Endothelial cell of umbilical vein (primary cell): ENCODE results near the gene SNAP25. TPM values are rescaled to one million over a fixed set of nuclear protein-coding genes. Genes with fewer than 3 reads are reported as not detected.

Source experiments
- BruUV-seq: library from RNA; stranded (reverse); fragments of 400-500 nt; replicated peaks from 2 replicates; lab custom pipeline; 2021; lab: Mats Ljungman, UMichigan
- CTCF ChIA-PET: fragments of 300-600, 350-600 bp; sonication (Branson Sonifier 250); formaldehyde crosslinking; loops from one replicate; lab custom pipeline; 2021; ENCODE audit warnings: antibody characterized with exemption, inconsistent platforms; lab: Charles Lee
- POLR2A ChIA-PET: fragments of 300-600, 350-600 bp; sonication (Branson Sonifier 250); formaldehyde crosslinking; loops from one replicate; lab custom pipeline; 2021; ENCODE audit warnings: antibody characterized with exemption, inconsistent platforms; lab: Charles Lee
- DNase-seq: peaks from one replicate; pipeline ENCODE4 v3.0.0-alpha.2; 2011; ENCODE audit warnings: low read depth, low spot score
- FAIRE-seq: peaks from 2 replicates; lab custom pipeline; 2011; peaks lifted over from hg19 to GRCh38; lab: Jason Lieb, UNC
- H2AFZ ChIP-seq: 2 replicates; pipeline ENCODE4 v1.6.0; 2012; ENCODE audit warnings: low read depth, low read length, control low read depth, inconsistent platforms
- H3K27ac ChIP-seq: 2 replicates; pipeline ENCODE4 v1.5.1; 2011; ENCODE audit warnings: low read depth, mild to moderate bottlenecking, control low read depth, low read length, moderate library complexity; ENCODE audit not compliant: insufficient read depth
- H3K27me3 ChIP-seq, 2 experiments: 2 replicates each; pipeline versions ENCODE4 v1.6.0 to v1.6.1; 2011; ENCODE audit warnings: low read length in 2 of 2, mixed read lengths in 1 of 2; ENCODE audit not compliant: control insufficient read depth in 2 of 2, insufficient read depth in 2 of 2
- H3K36me3 ChIP-seq, 2 experiments: 2 replicates in 1 of 2; 3 replicates in 1 of 2; pipeline ENCODE4 v1.5.1; 2011; ENCODE audit warnings: low read length in 2 of 2, mild to moderate bottlenecking in 1 of 2, moderate library complexity in 1 of 2; ENCODE audit not compliant: control insufficient read depth in 2 of 2, insufficient read depth in 2 of 2; ENCODE audit errors: extremely low read depth in 1 of 2
- H3K4me1 ChIP-seq: 3 replicates; pipeline ENCODE4 v1.5.1; 2011; ENCODE audit warnings: mild to moderate bottlenecking, low read length; ENCODE audit not compliant: control insufficient read depth, insufficient read depth; ENCODE audit errors: extremely low read depth
- H3K4me2 ChIP-seq: 2 replicates; pipeline ENCODE4 v1.6.1; 2011; ENCODE audit warnings: low read length, control low read depth, mixed read lengths; ENCODE audit not compliant: insufficient read depth
- H3K4me3 ChIP-seq, 3 experiments: fragments of 200-600 bp in 1 of 3; sonication (generic), shearing (Covaris generic) in 1 of 3; replicated peaks in 1 of 3; 2 replicates each; pipeline ENCODE4 v1.5.1; 2011 to 2016; ENCODE audit warnings: control low read depth in 3 of 3, low read length in 3 of 3, mild to moderate bottlenecking in 2 of 3, inconsistent platforms in 1 of 3, low read depth in 1 of 3, moderate library complexity in 1 of 3; ENCODE audit not compliant: insufficient read depth in 1 of 3
- H3K79me2 ChIP-seq: 2 replicates; pipeline ENCODE4 v1.6.0; 2012; ENCODE audit warnings: low read length, inconsistent platforms; ENCODE audit not compliant: control insufficient read depth, insufficient read depth
- H3K9ac ChIP-seq: replicated peaks from 2 replicates; pipeline ENCODE3; 2011; ENCODE audit warnings: low read length, control low read depth; ENCODE audit not compliant: insufficient read depth; ENCODE audit errors: extremely low read depth
- H3K9me1 ChIP-seq: replicated peaks from 3 replicates; pipeline ENCODE4 v1.6.0; 2011; ENCODE audit warnings: mild to moderate bottlenecking, low read length; ENCODE audit not compliant: control insufficient read depth, insufficient read depth; ENCODE audit errors: extremely low read depth
- H3K9me3 ChIP-seq: replicated peaks from 2 replicates; pipeline ENCODE4 v1.5.1; 2012; ENCODE audit warnings: low read length, inconsistent platforms; ENCODE audit not compliant: control insufficient read depth, insufficient read depth
- H4K20me1 ChIP-seq: replicated peaks from 2 replicates; pipeline ENCODE3; 2011; ENCODE audit warnings: mild to moderate bottlenecking, low read length; ENCODE audit not compliant: control insufficient read depth, insufficient read depth; ENCODE audit errors: extremely low read depth
- EZH2 ChIP-seq: IDR thresholded peaks from 2 replicates; pipeline ENCODE4 v1.6.1; 2012; ENCODE audit warnings: borderline replicate concordance, low read depth, mild to moderate bottlenecking, moderate library complexity, low read length, inconsistent platforms; ENCODE audit not compliant: severe bottlenecking
- FOS ChIP-seq: IDR thresholded peaks from 2 replicates; pipeline ENCODE4 v1.6.1; 2011; ENCODE audit warnings: mild to moderate bottlenecking, low read length, moderate library complexity, borderline replicate concordance; ENCODE audit not compliant: insufficient read depth
- GATA2 ChIP-seq: IDR thresholded peaks from 2 replicates; pipeline ENCODE4 v1.7.0; 2011; ENCODE audit warnings: low read depth, mild to moderate bottlenecking, moderate library complexity, mixed read lengths, low read length; ENCODE audit not compliant: insufficient read length, insufficient read depth
- JUN ChIP-seq: IDR thresholded peaks from 2 replicates; pipeline ENCODE4 v1.6.1; 2011; ENCODE audit warnings: borderline replicate concordance, low read depth; ENCODE audit not compliant: insufficient read length, insufficient read depth
- MYC ChIP-seq: IDR thresholded peaks from one replicate; pipeline ENCODE4 v1.6.1; 2011; ENCODE audit warnings: mild to moderate bottlenecking, low read depth, low read length
- POLR2A ChIP-seq: IDR thresholded peaks from 2 replicates; pipeline ENCODE4 v1.6.1; 2012; ENCODE audit warnings: low read depth, mild to moderate bottlenecking, control low read depth, low read length
- POLR2AphosphoS5 ChIP-seq: IDR thresholded peaks from 2 replicates; pipeline ENCODE4 v1.6.1; 2012; ENCODE audit warnings: low read depth, mild to moderate bottlenecking, control low read depth, low read length, moderate library complexity; ENCODE audit not compliant: insufficient read depth
- dilution Hi-C: fragments of 300-500 bp; cut with MboI; formaldehyde crosslinking; loops from one replicate; pipeline ENCODE4 v1.15.0; 2019; ENCODE audit warnings: low sequenced_read_pairs; ENCODE audit not compliant: extremely low pct_ligation_motif_present
- intact Hi-C: fragments of 100-400 bp; cut with micrococcal nuclease; formaldehyde crosslinking; loops from one replicate; pipeline ENCODE4 v1.10.0; 2022
- polyA plus RNA-seq, 4 experiments: library from polyadenylated mRNA; depleted of rRNA in 3 of 4; stranded (reverse) in 3 of 4; unstranded in 1 of 4; fragments of >200 nt; gene quantifications; 2 replicates each; pipeline versions ENCODE4 v1.2.1 to v1.2.3, GENCODE V29; 2011 to 2012; ENCODE audit warnings: missing spikeins in 1 of 4
- total RNA-seq: library from RNA; stranded (reverse); gene quantifications from 2 replicates; pipeline ENCODE4 v1.2.3, GENCODE V29; 2021
- TF ChIP-seq, protein P1 (sequence below): IDR thresholded peaks from 2 replicates; pipeline ENCODE4 v1.6.1; 2011; ENCODE audit not compliant: insufficient read depth, insufficient read length
- TF ChIP-seq, protein P2 (sequence below), 2 donors: IDR thresholded peaks; 1 replicate in 1 of 2; 2 replicates in 1 of 2; pipeline ENCODE4 v1.5.1; 2011; ENCODE audit warnings: low read length in 2 of 2, mild to moderate bottlenecking in 2 of 2, moderate library complexity in 2 of 2, control low read depth in 1 of 2, inconsistent platforms in 1 of 2, low read depth in 1 of 2; ENCODE audit not compliant: insufficient read depth in 1 of 2; ENCODE audit errors: extremely low read depth in 1 of 2

SNAP25 gene
- total and polyA plus RNA-seq, 2 donors (not counting 3 experiments of a cell fraction or from before 2014, with no cell fraction given): 3.9 to 4.4 TPM

DNA sequence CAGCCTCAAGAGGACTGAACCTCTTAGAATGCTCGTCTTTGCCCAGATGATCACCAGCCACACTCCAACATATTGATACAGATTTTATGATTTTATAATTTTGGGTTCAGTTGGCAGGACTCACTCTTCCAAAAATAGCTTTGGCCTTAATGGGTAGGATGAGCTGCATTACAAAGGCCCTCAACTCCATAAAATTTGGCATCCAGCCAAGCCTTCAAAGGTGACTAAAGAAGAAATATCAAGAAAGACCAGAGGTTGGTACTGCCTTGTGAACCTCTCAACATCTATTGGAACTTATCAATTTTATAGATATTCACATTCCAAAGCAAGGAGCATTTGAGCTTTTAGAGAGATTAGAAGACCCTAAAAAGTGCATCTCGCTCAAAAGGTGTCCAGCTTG, 48.4 kb upstream of the SNAP25 start:
- Histone ChIP-seq H2AFZ (no peak overlapping the region), H3K9ac (no peak overlapping the region), H3K27ac (no peak overlapping the region), H4K20me1 (no peaks in the 10 kb centered on the region), H3K79me2 (no peaks in the 10 kb centered on the region), H3K4me1 (peaks cover 7% of the 10 kb centered on the region), H3K9me1 (no peaks in the 10 kb centered on the region), H3K27me3 (peaks cover 7 to 14% of the 10 kb centered on the region in 2 experiments), H3K4me3 (no peak overlapping the region), H3K4me2 (no peak overlapping the region), H3K36me3 (no peaks in the 10 kb centered on the region), H3K9me3 (no peaks in the 10 kb centered on the region)
- CTCF ChIA-PET: interaction anchor here (0.7 to 1.1 kb wide), 2 partner anchors 9 to 190 kb away, joined by 3 read pairs; no protein-coding TSS in a partner anchor
- POLR2A ChIA-PET: no interaction called here
- BruUV-seq: no TSS peak
- intact Hi-C loops (no loop called here), dilution Hi-C loops (no loop called here)
- FAIRE-seq (no peak), DNase-seq (no peak)
- TF ChIP-seq, protein P1, sequence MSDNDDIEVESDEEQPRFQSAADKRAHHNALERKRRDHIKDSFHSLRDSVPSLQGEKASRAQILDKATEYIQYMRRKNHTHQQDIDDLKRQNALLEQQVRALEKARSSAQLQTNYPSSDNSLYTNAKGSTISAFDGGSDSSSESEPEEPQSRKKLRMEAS: no peak

DNA sequence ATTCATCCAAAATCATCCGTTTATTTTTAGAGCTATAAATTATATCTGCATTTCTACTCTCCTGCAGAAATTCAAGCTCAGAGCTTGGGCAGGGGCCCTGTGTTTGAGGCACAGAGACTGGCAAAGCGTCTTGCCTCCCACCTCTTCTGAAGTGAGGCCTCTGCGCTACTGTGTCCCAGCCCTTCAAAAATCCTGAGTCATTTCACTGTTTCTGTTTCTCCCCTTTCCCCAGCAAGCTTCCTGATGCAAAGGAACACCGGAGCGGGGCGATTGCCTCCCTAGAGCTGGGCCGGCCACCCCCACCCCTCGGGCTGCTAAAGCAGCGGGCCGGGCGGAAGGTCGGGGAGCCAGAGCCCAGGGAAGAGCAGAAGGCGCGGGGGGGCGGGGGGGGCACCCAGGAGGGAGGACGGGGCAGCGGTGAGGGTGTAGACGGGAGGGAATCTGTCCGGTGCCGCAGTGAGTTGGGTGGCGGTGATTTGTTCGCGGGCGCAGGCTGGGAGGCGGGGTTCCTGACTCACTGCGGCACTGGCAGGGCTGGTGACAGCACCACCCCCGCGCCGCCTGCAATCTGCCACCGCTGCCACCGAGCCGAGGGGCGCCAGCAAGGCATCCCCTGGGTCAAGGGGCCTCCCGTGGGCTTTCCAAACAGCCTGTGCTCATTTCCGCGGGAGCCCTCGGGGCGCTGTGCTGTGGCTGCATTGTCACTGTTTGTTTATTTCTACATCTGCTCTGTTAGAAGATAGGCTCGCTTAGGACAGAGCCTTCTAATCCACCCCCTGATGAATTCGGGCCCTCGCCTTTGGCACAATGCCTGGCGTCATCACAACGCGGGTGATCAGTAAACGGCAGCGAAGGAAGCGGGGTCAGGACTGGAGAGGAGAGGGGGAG, 46.5 kb upstream of the SNAP25 start:
- peak overlapping the region; percentile 34 to 68 (median 66) for H3K4me3 ChIP-seq
- FAIRE-seq (peak; percentile 75), DNase-seq (peak; percentile 37)
- H4K20me1 ChIP-seq: no peaks in the 10 kb centered on the region
- H3K79me2 ChIP-seq: no peaks in the 10 kb centered on the region
- TF ChIP-seq FOS: no peak
- no peak for TF ChIP-seq POLR2AphosphoS5
- TF ChIP-seq GATA2: no peak
- TF ChIP-seq, protein P2, sequence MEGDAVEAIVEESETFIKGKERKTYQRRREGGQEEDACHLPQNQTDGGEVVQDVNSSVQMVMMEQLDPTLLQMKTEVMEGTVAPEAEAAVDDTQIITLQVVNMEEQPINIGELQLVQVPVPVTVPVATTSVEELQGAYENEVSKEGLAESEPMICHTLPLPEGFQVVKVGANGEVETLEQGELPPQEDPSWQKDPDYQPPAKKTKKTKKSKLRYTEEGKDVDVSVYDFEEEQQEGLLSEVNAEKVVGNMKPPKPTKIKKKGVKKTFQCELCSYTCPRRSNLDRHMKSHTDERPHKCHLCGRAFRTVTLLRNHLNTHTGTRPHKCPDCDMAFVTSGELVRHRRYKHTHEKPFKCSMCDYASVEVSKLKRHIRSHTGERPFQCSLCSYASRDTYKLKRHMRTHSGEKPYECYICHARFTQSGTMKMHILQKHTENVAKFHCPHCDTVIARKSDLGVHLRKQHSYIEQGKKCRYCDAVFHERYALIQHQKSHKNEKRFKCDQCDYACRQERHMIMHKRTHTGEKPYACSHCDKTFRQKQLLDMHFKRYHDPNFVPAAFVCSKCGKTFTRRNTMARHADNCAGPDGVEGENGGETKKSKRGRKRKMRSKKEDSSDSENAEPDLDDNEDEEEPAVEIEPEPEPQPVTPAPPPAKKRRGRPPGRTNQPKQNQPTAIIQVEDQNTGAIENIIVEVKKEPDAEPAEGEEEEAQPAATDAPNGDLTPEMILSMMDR (IDR thresholded peaks at IDR 0.05; ENCODE audit: extremely low read depth in 1 of 2, insufficient read depth in 1 of 2, low read depth in 1 of 2, low read length in 2 of 2): no peak
- TF ChIP-seq, protein P1: no peak
- no peak for TF ChIP-seq EZH2
- TF ChIP-seq POLR2A: no peak
- TF ChIP-seq JUN: no peak
- no peak for TF ChIP-seq MYC
- peaks cover 7% of the 10 kb centered on the region for H3K4me1 ChIP-seq
- H3K36me3 ChIP-seq: no peaks in the 10 kb centered on the region
- BruUV-seq: no TSS peak
- dilution Hi-C loops: no loop called here
- no peak overlapping the region for H3K27ac ChIP-seq
- peak overlapping the region; percentile 96 for H2AFZ ChIP-seq
- peak overlapping the region; percentile 93 for H3K4me2 ChIP-seq
- no peaks in the 10 kb centered on the region for H3K9me1 ChIP-seq
- no peaks in the 10 kb centered on the region for H3K9me3 ChIP-seq
- intact Hi-C loops: loop anchor here (2.0 kb wide), 1 partner anchor 187 kb away; no protein-coding TSS in a partner anchor
- peaks cover 10 to 14% of the 10 kb centered on the region in 2 experiments for H3K27me3 ChIP-seq
- ChIA-PET CTCF (interaction anchor here (0.9 to 1.2 kb wide), 4 partner anchors 13 to 1774 kb away, joined by 3 to 5 read pairs (median 3); no protein-coding TSS in a partner anchor), POLR2A (interaction anchor here (0.7 kb wide), 1 partner anchor 195 kb away, joined by 3 read pairs; no protein-coding TSS in a partner anchor)
- peak overlapping the region; percentile 31 for H3K9ac ChIP-seq
